ENCODE data around the gene SLC40A1.

Gene SLC40A1

GRCh38 chr2:189569295-189569910 lies 11.2 kb downstream of the SLC40A1 start:
- Histone ChIP-seq H3K27ac (peak overlapping the region; percentile 84), H3K4me3 (no peak overlapping the region), H3K9me3 (ENCODE audit: low read depth, low read length) (peaks cover 4% of the 10 kb centered on the region; the same call in 1 of the 2 replicates), H3K9ac (ENCODE audit: insufficient read length) (peak overlapping the region; percentile 47), H3K36me3 (ENCODE audit: insufficient read depth, low read length) (peaks cover 79% of the 10 kb centered on the region)
- no peak for TF ChIP-seq EZH2 (IDR thresholded peaks at IDR 0.05)
- TF ChIP-seq POLR2AphosphoS5 (IDR thresholded peaks at IDR 0.05; ENCODE audit: borderline replicate concordance, low read depth, low read length) = no peak
- TF ChIP-seq FOXP2 (optimal IDR thresholded peaks at IDR 0.05; ENCODE audit: control extremely low read depth, extremely low read length, insufficient read depth) = no peak
- no peak for DNase-seq (ENCODE audit: low read depth, low spot score)

- peaks cover 4% of the 10 kb centered on the region; the same call in 1 of the 2 replicates for H3K9me3 ChIP-seq (ENCODE audit: low read depth, low read length)
- H3K4me3 ChIP-seq = no peak overlapping the region
- no peak overlapping the region for H3K9ac ChIP-seq (ENCODE audit: insufficient read length)
- H3K27ac ChIP-seq = no peak overlapping the region
- DNase-seq (ENCODE audit: low read depth, low spot score) = no peak
- TF ChIP-seq EZH2 (IDR thresholded peaks at IDR 0.05) (no peak), FOXP2 (optimal IDR thresholded peaks at IDR 0.05; ENCODE audit: control extremely low read depth, extremely low read length, insufficient read depth) (no peak), POLR2AphosphoS5 (IDR thresholded peaks at IDR 0.05; ENCODE audit: borderline replicate concordance, low read depth, low read length) (no peak)
- peaks cover 67% of the 10 kb centered on the region for H3K36me3 ChIP-seq (ENCODE audit: insufficient read depth, low read length)
Measured at GRCh38 chr2:189566046-189566445, 14.5 kb downstream of the SLC40A1 start.

- no peak for DNase-seq (ENCODE audit: low read depth, low spot score)
- peaks cover 41% of the 10 kb centered on the region for H3K36me3 ChIP-seq (ENCODE audit: insufficient read depth, low read length)
- H3K4me3 ChIP-seq = peak overlapping the region; percentile 50
- H3K9me3 ChIP-seq (ENCODE audit: low read depth, low read length) = no peaks in the 10 kb centered on the region
- no peak for TF ChIP-seq EZH2 (IDR thresholded peaks at IDR 0.05)
- peak overlapping the region; percentile 52 for H3K9ac ChIP-seq (ENCODE audit: insufficient read length)
- H3K27ac ChIP-seq = peak overlapping the region; percentile 86
Measured at GRCh38 chr2:189561371-189562038, 19.1 kb downstream of the SLC40A1 start.

GRCh38 chr2:189560273-189560586 lies 20.4 kb downstream of the SLC40A1 start:
- no peak for DNase-seq (ENCODE audit: low read depth, low spot score)
- Histone ChIP-seq H3K9ac (ENCODE audit: insufficient read length) (no peak overlapping the region), H3K36me3 (ENCODE audit: insufficient read depth, low read length) (peaks cover 28% of the 10 kb centered on the region), H3K9me3 (ENCODE audit: low read depth, low read length) (no peaks in the 10 kb centered on the region), H3K27ac (peak overlapping the region; percentile 86), H3K4me3 (no peak overlapping the region)
- no peak for TF ChIP-seq EZH2 (IDR thresholded peaks at IDR 0.05)

- Histone ChIP-seq H3K9ac (ENCODE audit: insufficient read length) (no peak overlapping the region), H3K4me3 (no peak overlapping the region), H3K27ac (peak overlapping the region; percentile 86), H3K9me3 (ENCODE audit: low read depth, low read length) (no peaks in the 10 kb centered on the region), H3K36me3 (ENCODE audit: insufficient read depth, low read length) (peaks cover 23% of the 10 kb centered on the region)
- TF ChIP-seq EZH2 (IDR thresholded peaks at IDR 0.05) (no peak), FOXP2 (optimal IDR thresholded peaks at IDR 0.05; ENCODE audit: control extremely low read depth, extremely low read length, insufficient read depth) (no peak), POLR2AphosphoS5 (IDR thresholded peaks at IDR 0.05; ENCODE audit: borderline replicate concordance, low read depth, low read length) (no peak)
- no peak for DNase-seq (ENCODE audit: low read depth, low spot score)
Measured at GRCh38 chr2:189559579-189560272, 20.9 kb downstream of the SLC40A1 start.

GRCh38 chr2:189558516-189559272 lies 21.9 kb downstream of the SLC40A1 start:
- no peak for DNase-seq (ENCODE audit: low read depth, low spot score)
- H3K9ac ChIP-seq (ENCODE audit: insufficient read length) = no peak overlapping the region
- H3K4me3 ChIP-seq = no peak overlapping the region
- no peak for TF ChIP-seq FOXP2 (optimal IDR thresholded peaks at IDR 0.05; ENCODE audit: control extremely low read depth, extremely low read length, insufficient read depth)
- no peak for TF ChIP-seq EZH2 (IDR thresholded peaks at IDR 0.05)
- TF ChIP-seq POLR2AphosphoS5 (IDR thresholded peaks at IDR 0.05; ENCODE audit: borderline replicate concordance, low read depth, low read length) = no peak
- no peaks in the 10 kb centered on the region for H3K9me3 ChIP-seq (ENCODE audit: low read depth, low read length)
- no peak overlapping the region for H3K27ac ChIP-seq
- peaks cover 13% of the 10 kb centered on the region for H3K36me3 ChIP-seq (ENCODE audit: insufficient read depth, low read length)

GRCh38 chr2:189557373-189557772 lies 23.2 kb downstream of the SLC40A1 start:
- DNase-seq (ENCODE audit: low read depth, low spot score) = no peak

GRCh38 chr2:189556526-189556925 lies 24.1 kb downstream of the SLC40A1 start:
- H3K9ac ChIP-seq (ENCODE audit: insufficient read length) = no peak overlapping the region
- DNase-seq (ENCODE audit: low read depth, low spot score) = no peak
- H3K27ac ChIP-seq = no peak overlapping the region
- H3K4me3 ChIP-seq = no peak overlapping the region
- no peaks in the 10 kb centered on the region for H3K9me3 ChIP-seq (ENCODE audit: low read depth, low read length)
- TF ChIP-seq FOXP2 (optimal IDR thresholded peaks at IDR 0.05; ENCODE audit: control extremely low read depth, extremely low read length, insufficient read depth) (no peak), EZH2 (IDR thresholded peaks at IDR 0.05) (no peak), POLR2AphosphoS5 (IDR thresholded peaks at IDR 0.05; ENCODE audit: borderline replicate concordance, low read depth, low read length) (no peak)
- H3K36me3 ChIP-seq (ENCODE audit: insufficient read depth, low read length) = peaks cover 6% of the 10 kb centered on the region

More at GRCh38 chr2:189557373-189557772, 23.2 kb downstream of the SLC40A1 start:
- no peaks in the 10 kb centered on the region for H3K9me3 ChIP-seq (ENCODE audit: low read depth, low read length)
- H3K9ac ChIP-seq (ENCODE audit: insufficient read length) = no peak overlapping the region
- no peak for TF ChIP-seq EZH2 (IDR thresholded peaks at IDR 0.05)
- no peak for TF ChIP-seq POLR2AphosphoS5 (IDR thresholded peaks at IDR 0.05; ENCODE audit: borderline replicate concordance, low read depth, low read length)
- TF ChIP-seq FOXP2 (optimal IDR thresholded peaks at IDR 0.05; ENCODE audit: control extremely low read depth, extremely low read length, insufficient read depth) = no peak
- H3K27ac ChIP-seq = no peak overlapping the region
- H3K36me3 ChIP-seq (ENCODE audit: insufficient read depth, low read length) = peaks cover 10% of the 10 kb centered on the region
- no peak overlapping the region for H3K4me3 ChIP-seq
